H1 (cell line): ENCODE measurements around the gene ADAMTS17. TPM values are rescaled to one million over a fixed set of nuclear protein-coding genes. Genes with fewer than 3 reads are reported as not detected.

Experiments
- CTCF ChIA-PET: fragments of 300-600 bp; sonication (Branson Sonifier 250); formaldehyde crosslinking; loops from one replicate; lab custom pipeline; 2021; ENCODE audit not compliant: partially characterized antibody; lab: Charles Lee
- POLR2A ChIA-PET: fragments of 300-600 bp; sonication (Branson Sonifier 250); formaldehyde crosslinking; loops from one replicate; lab custom pipeline; 2021; ENCODE audit warnings: inconsistent platforms; ENCODE audit not compliant: partially characterized antibody; lab: Charles Lee
- DNase-seq, 2 experiments: peaks; one replicate each; pipeline versions ENCODE4 v3.0.0 to v3.0.0-alpha.2; 2010 to 2022; ENCODE audit warnings: low spot score in 2 of 2, low read depth in 1 of 2, mixed read lengths in 1 of 2
- FAIRE-seq: peaks from 2 replicates; lab custom pipeline; 2011; peaks lifted over from hg19 to GRCh38; lab: Jason Lieb, UNC
- H2AFZ ChIP-seq: 2 replicates; pipeline ENCODE4 v1.8.1; 2012; ENCODE audit warnings: low read length, inconsistent platforms
- H2AK5ac ChIP-seq: 2 replicates; pipeline ENCODE4 v1.6.1; 2013; ENCODE audit warnings: low read depth, low read length
- H2BK120ac ChIP-seq: replicated peaks from 2 replicates; pipeline ENCODE3; 2013; ENCODE audit warnings: low read depth, low read length, inconsistent platforms
- H2BK12ac ChIP-seq: 2 replicates; pipeline ENCODE4 v1.6.1; 2013; ENCODE audit warnings: low read depth, low read length
- H2BK15ac ChIP-seq: 2 replicates; pipeline ENCODE4 v1.6.1; 2013; ENCODE audit warnings: low read length
- H2BK20ac ChIP-seq: 2 replicates; pipeline ENCODE4 v1.6.1; 2013; ENCODE audit warnings: low read length
- H2BK5ac ChIP-seq: 2 replicates; pipeline ENCODE4 v1.6.1; 2013; ENCODE audit warnings: low read depth, low read length
- H3K14ac ChIP-seq: 2 replicates; pipeline ENCODE4 v1.6.1; 2013; ENCODE audit warnings: inconsistent platforms; ENCODE audit not compliant: insufficient read length
- H3K18ac ChIP-seq: 2 replicates; pipeline ENCODE4 v1.6.1; 2013; ENCODE audit warnings: low read length; ENCODE audit errors: extremely low read depth
- H3K23ac ChIP-seq: 2 replicates; pipeline ENCODE4 v1.6.1; 2013; ENCODE audit warnings: inconsistent platforms; ENCODE audit not compliant: insufficient read length
- H3K23me2 ChIP-seq: 2 replicates; pipeline ENCODE4 v1.6.1; 2013; ENCODE audit warnings: low read depth, low read length
- H3K27ac ChIP-seq: 2 replicates; pipeline ENCODE4 v1.6.1; 2011; ENCODE audit warnings: low read depth, low read length, inconsistent platforms
- H3K27me3 ChIP-seq, 4 experiments: replicated peaks in 1 of 4; 1 replicate in 1 of 4; 2 replicates in 3 of 4; pipeline versions ENCODE4 v1.6.1 to v1.8.1; 2011 to 2013; ENCODE audit warnings: low read length in 3 of 4, mild to moderate bottlenecking in 3 of 4, inconsistent platforms in 2 of 4, mixed read lengths in 2 of 4, moderate library complexity in 1 of 4; ENCODE audit not compliant: control insufficient read depth in 3 of 4, insufficient read depth in 3 of 4; ENCODE audit errors: extremely low read depth in 1 of 4
- H3K36me3 ChIP-seq, 4 experiments: 2 replicates each; pipeline versions ENCODE4 v1.6.1 to v1.8.1; 2011 to 2013; ENCODE audit warnings: mild to moderate bottlenecking in 4 of 4, low read length in 3 of 4, moderate library complexity in 2 of 4, control low read depth in 1 of 4, inconsistent platforms in 1 of 4; ENCODE audit not compliant: insufficient read depth in 4 of 4, control insufficient read depth in 2 of 4
- H3K4ac ChIP-seq: replicated peaks from 2 replicates; pipeline ENCODE3; 2013; ENCODE audit warnings: low read length, low read depth, mixed read lengths, inconsistent platforms; ENCODE audit not compliant: insufficient read length
- H3K4me1 ChIP-seq, 4 experiments: replicated peaks in 1 of 4; 1 replicate in 1 of 4; 2 replicates in 3 of 4; pipeline versions ENCODE4 v1.6.1 to v1.8.1; 2011 to 2013; ENCODE audit warnings: low read length in 3 of 4, inconsistent platforms in 2 of 4, mixed read lengths in 1 of 4; ENCODE audit not compliant: insufficient read depth in 4 of 4, control insufficient read depth in 3 of 4
- H3K4me2 ChIP-seq, 2 experiments: 2 replicates each; pipeline versions ENCODE4 v1.6.1 to v1.8.1; 2011 to 2013; ENCODE audit warnings: low read depth in 2 of 2, low read length in 2 of 2, control low read depth in 1 of 2, inconsistent platforms in 1 of 2, mild to moderate bottlenecking in 1 of 2; ENCODE audit not compliant: insufficient read depth in 1 of 2
- H3K4me3 ChIP-seq, 4 experiments: fragments of 200-600, 300-600 bp in 1 of 4; sonication (generic), shearing (Covaris generic), sonication (Bioruptor Twin) in 1 of 4; 2 replicates each; pipeline versions ENCODE4 v1.5.1 to v1.8.1; 2011 to 2016; ENCODE audit warnings: low read length in 4 of 4, low read depth in 3 of 4, control low read depth in 2 of 4, inconsistent platforms in 2 of 4, mild to moderate bottlenecking in 2 of 4, mixed read lengths in 1 of 4, moderate library complexity in 1 of 4; ENCODE audit not compliant: insufficient read depth in 2 of 4; ENCODE audit errors: extremely low read depth in 1 of 4
- H3K56ac ChIP-seq: replicated peaks from 2 replicates; pipeline ENCODE3; 2013; ENCODE audit warnings: low read depth, mild to moderate bottlenecking, mixed read lengths, low read length, inconsistent platforms; ENCODE audit not compliant: insufficient read length
- H3K79me1 ChIP-seq: 2 replicates; pipeline ENCODE4 v1.6.1; 2013; ENCODE audit warnings: low read depth, low read length, control low read depth
- H3K79me2 ChIP-seq, 2 experiments: 2 replicates each; pipeline versions ENCODE4 v1.6.1 to v1.8.1; 2012 to 2013; ENCODE audit warnings: low read length in 2 of 2, mild to moderate bottlenecking in 2 of 2, inconsistent platforms in 1 of 2; ENCODE audit not compliant: insufficient read depth in 2 of 2, control insufficient read depth in 1 of 2
- H3K9ac ChIP-seq, 4 experiments: replicated peaks in 1 of 4; 1 replicate in 1 of 4; 2 replicates in 3 of 4; pipeline versions ENCODE4 v1.6.1 to v1.8.1; 2011 to 2013; ENCODE audit warnings: low read depth in 3 of 4, low read length in 3 of 4, control low read depth in 2 of 4, mild to moderate bottlenecking in 2 of 4, moderate library complexity in 2 of 4, inconsistent platforms in 1 of 4; ENCODE audit errors: extremely low read depth in 1 of 4
- H3K9me3 ChIP-seq, 2 experiments: 2 replicates each; pipeline versions ENCODE4 v1.6.1 to v1.8.1; 2012 to 2013; ENCODE audit warnings: mild to moderate bottlenecking in 2 of 2, moderate library complexity in 2 of 2, control low read depth in 1 of 2, inconsistent platforms in 1 of 2, low read depth in 1 of 2, low read length in 1 of 2, mixed read lengths in 1 of 2; ENCODE audit not compliant: insufficient read depth in 2 of 2
- H4K20me1 ChIP-seq, 2 experiments: replicated peaks in 1 of 2; 2 replicates each; pipeline versions ENCODE3 to v1.8.1; 2011 to 2013; ENCODE audit warnings: inconsistent platforms in 2 of 2, low read length in 2 of 2, mild to moderate bottlenecking in 1 of 2; ENCODE audit not compliant: insufficient read depth in 2 of 2, control insufficient read depth in 1 of 2
- H4K5ac ChIP-seq: 2 replicates; pipeline ENCODE4 v1.6.1; 2013; ENCODE audit warnings: low read length, low read depth, mixed read lengths, inconsistent platforms; ENCODE audit not compliant: insufficient read length
- H4K8ac ChIP-seq: 2 replicates; pipeline ENCODE4 v1.8.0; 2013; ENCODE audit warnings: mild to moderate bottlenecking, moderate library complexity, low read length, inconsistent platforms; ENCODE audit not compliant: insufficient read depth; ENCODE audit errors: extremely low read depth
- H4K91ac ChIP-seq: replicated peaks from 2 replicates; pipeline ENCODE3; 2013; ENCODE audit warnings: low read length, mixed read lengths, inconsistent platforms; ENCODE audit not compliant: insufficient read length
- BACH1 ChIP-seq: IDR thresholded peaks from 2 replicates; pipeline ENCODE4 v1.6.1; 2012; ENCODE audit warnings: low read length, improper control_type of control experiment
- CBX5 ChIP-seq: fragments of 300-800, 300-1000 bp; sonication (generic); IDR thresholded peaks from 2 replicates; pipeline ENCODE4 v1.7.1; 2016; ENCODE audit warnings: antibody characterized with exemption, low read length, low read depth
- CHD2 ChIP-seq: IDR thresholded peaks from 2 replicates; pipeline ENCODE4 v1.6.1; 2012; ENCODE audit warnings: low read length, improper control_type of control experiment
- CREB1 ChIP-seq: IDR thresholded peaks from 2 replicates; pipeline ENCODE4 v1.6.1; 2012; ENCODE audit warnings: inconsistent platforms
- HDAC2 ChIP-seq, 2 experiments: fragments of 300-600 bp in 1 of 2; sonication (generic) in 1 of 2; IDR thresholded peaks; 2 replicates each; pipeline ENCODE4 v1.6.1; 2011 to 2012; ENCODE audit warnings: low read depth in 2 of 2, low read length in 2 of 2, mild to moderate bottlenecking in 2 of 2, moderate library complexity in 2 of 2, borderline replicate concordance in 1 of 2, inconsistent platforms in 1 of 2
- NANOG ChIP-seq: IDR thresholded peaks from 2 replicates; pipeline ENCODE4 v1.6.1; 2011; ENCODE audit warnings: low read length, low read depth, mild to moderate bottlenecking, inconsistent platforms; ENCODE audit not compliant: insufficient read depth, poor library complexity, severe bottlenecking
- WGBS, 2 experiments: shearing (Covaris generic) in 1 of 2; methylation state at CpG; one replicate each; pipeline versions ENCODE4 v1.1.6 to v1.1.7; 2013 to 2015; ENCODE audit warnings: low lambda C conversion rate in 2 of 2, mixed read lengths in 2 of 2, inconsistent platforms in 1 of 2, low coverage in 1 of 2, missing lambda C conversion rate in 1 of 2; ENCODE audit not compliant: insufficient replicate concordance in 2 of 2, insufficient coverage in 1 of 2, insufficient read length in 1 of 2; ENCODE audit errors: extremely low coverage in 1 of 2, missing lambda C conversion rate in 1 of 2; 5-methylcytosine and 5-hydroxymethylcytosine counted together
- polyA plus RNA-seq, 7 experiments: library from polyadenylated mRNA; depleted of rRNA in 3 of 7; stranded (reverse) in 5 of 7; unstranded in 2 of 7; fragments of >200 nt in 5 of 7; fragments of 200-250 nt in 2 of 7; gene quantifications; 1 replicate in 5 of 7; 2 replicates in 1 of 7; 4 replicates in 1 of 7; pipeline versions ENCODE4 v1.2.1 to v1.2.3, GENCODE V29; 2011 to 2013; ENCODE audit warnings: missing spikeins in 2 of 7, mixed read lengths in 2 of 7
- total RNA-seq: library from RNA; stranded (reverse); fragmentation: NEBNext Ultra II Directional; extraction: Animal tissue kit (Norgen Biotek cat#: 25700); gene quantifications from 2 replicates; pipeline ENCODE4 v1.2.1, GENCODE V29; 2021
- TF ChIP-seq, protein P1 (sequence below): IDR thresholded peaks from 2 replicates; pipeline ENCODE4 v1.6.1; 2011; ENCODE audit warnings: low read length, improper control_type of control experiment
- TF ChIP-seq, protein P2 (sequence below): IDR thresholded peaks from 2 replicates; pipeline ENCODE4 v1.6.1; 2011; ENCODE audit warnings: low read depth, mild to moderate bottlenecking, low read length; ENCODE audit not compliant: insufficient read depth

Gene ADAMTS17
- total and polyA plus RNA-seq, 2 of the 8 experiments (the other 6 are each of a cell fraction or from before 2014, with no cell fraction given), result 0.51 to 1.7 TPM

DNA sequence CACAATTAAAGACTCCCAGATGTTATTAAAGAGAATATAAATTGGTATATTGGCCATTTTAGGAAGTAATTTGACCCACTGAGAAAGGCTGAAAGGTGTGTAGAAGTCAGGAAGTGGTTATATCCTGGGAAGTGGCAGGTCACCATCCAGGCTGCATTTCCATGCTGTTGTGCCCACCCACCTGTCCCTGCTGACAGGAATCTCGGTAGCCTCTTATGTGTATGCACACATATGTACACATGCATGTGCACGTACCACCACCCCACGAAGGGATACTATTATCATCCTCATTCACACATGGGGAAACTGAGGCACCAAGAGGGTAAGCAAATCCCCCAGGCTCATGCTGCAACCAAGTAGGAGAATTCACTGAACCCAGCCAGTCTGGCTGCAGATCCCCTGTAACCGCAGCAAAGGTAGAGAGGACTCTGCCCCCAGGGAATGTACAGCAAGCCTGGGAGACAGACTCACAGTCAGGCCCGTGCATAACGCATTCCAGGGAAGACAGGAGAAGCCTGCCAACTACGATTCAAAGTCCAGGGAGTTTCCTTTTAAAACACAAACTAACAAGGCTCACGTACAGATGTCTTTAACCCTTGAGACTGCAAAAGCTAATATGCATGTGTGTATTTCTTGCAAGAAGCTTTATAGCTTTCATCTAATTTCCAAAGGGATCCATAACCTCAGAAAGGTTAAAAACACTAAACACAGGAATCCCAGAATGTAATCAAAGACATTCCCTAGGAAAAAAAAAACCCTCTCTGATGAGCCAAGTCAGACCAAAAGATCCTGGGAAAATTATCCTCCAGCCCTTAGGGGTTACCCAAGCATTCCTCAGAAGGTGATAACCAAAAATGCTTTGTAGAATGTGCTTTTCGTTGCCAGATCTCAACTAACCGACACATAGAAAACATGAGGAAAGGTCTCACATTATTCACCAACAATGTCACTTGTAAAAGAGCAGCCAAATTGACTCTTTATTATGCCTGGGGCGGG, 129.6 kb downstream of the ADAMTS17 start:
- CTCF ChIA-PET, result interaction anchor here (0.6 to 1.3 kb wide), 2 partner anchors 79 to 83 kb away, joined by 3 to 5 read pairs; no protein-coding TSS in a partner anchor
- FAIRE-seq, result no peak
- no peak overlapping the region for H2BK15ac ChIP-seq

More for the DNA sequence above, 129.6 kb downstream of the ADAMTS17 start:
- no peak overlapping the region for H2BK12ac ChIP-seq
- no peak for DNase-seq
- no peaks in the 10 kb centered on the region for H3K79me1 ChIP-seq
- H3K79me2 ChIP-seq, result no peaks in the 10 kb centered on the region
- H3K9me3 ChIP-seq, result no peaks in the 10 kb centered on the region
- H3K4me3 ChIP-seq, result no peak overlapping the region
- H3K56ac ChIP-seq, result no peak overlapping the region
- no peak overlapping the region for H3K4ac ChIP-seq
- POLR2A ChIA-PET, result no interaction called here
- H2AK5ac ChIP-seq, result no peak overlapping the region
- H4K8ac ChIP-seq, result no peak overlapping the region
- H3K36me3 ChIP-seq, result no peaks in the 10 kb centered on the region
- no peak overlapping the region for H3K9ac ChIP-seq
- H3K4me1 ChIP-seq, result peaks cover 0 to 3% (median 2%) of the 10 kb centered on the region in 4 experiments; a peak in 3 of 7 replicates
- no peak overlapping the region for H3K14ac ChIP-seq
- H2BK20ac ChIP-seq, result no peak overlapping the region
- H4K5ac ChIP-seq, result no peak overlapping the region
- WGBS, 2 experiments, result 79% methylated on average over 11 of the region's 11 CpGs; no CpG with 5 or more reads in 1 of the 2 experiments
- TF ChIP-seq, protein P1, sequence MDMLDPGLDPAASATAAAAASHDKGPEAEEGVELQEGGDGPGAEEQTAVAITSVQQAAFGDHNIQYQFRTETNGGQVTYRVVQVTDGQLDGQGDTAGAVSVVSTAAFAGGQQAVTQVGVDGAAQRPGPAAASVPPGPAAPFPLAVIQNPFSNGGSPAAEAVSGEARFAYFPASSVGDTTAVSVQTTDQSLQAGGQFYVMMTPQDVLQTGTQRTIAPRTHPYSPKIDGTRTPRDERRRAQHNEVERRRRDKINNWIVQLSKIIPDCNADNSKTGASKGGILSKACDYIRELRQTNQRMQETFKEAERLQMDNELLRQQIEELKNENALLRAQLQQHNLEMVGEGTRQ, result no peak
- TF ChIP-seq BACH1 (no peak), HDAC2 (IDR thresholded peaks at IDR 0.05; ENCODE audit: borderline replicate concordance in 1 of 2, low read depth in 2 of 2, low read length in 2 of 2) (no peak), CREB1 (no peak), CHD2 (no peak), NANOG (no peak), CBX5 (no peak)
- TF ChIP-seq, protein P2, sequence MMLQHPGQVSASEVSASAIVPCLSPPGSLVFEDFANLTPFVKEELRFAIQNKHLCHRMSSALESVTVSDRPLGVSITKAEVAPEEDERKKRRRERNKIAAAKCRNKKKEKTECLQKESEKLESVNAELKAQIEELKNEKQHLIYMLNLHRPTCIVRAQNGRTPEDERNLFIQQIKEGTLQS, result no peak
- no peak overlapping the region for H2AFZ ChIP-seq
- H3K18ac ChIP-seq, result no peak overlapping the region
- H3K4me2 ChIP-seq, result no peak overlapping the region
- no peak overlapping the region for H3K27ac ChIP-seq
- H4K91ac ChIP-seq, result no peak overlapping the region
- H3K27me3 ChIP-seq, result no peaks in the 10 kb centered on the region
- H2BK120ac ChIP-seq, result no peak overlapping the region
- H2BK5ac ChIP-seq, result no peak overlapping the region
- no peaks in the 10 kb centered on the region for H3K23me2 ChIP-seq
- no peaks in the 10 kb centered on the region for H4K20me1 ChIP-seq
- H3K23ac ChIP-seq, result no peak overlapping the region
